Astrocyte of the spinal cord (primary cell): ENCODE results near the gene RIMS3.

Experiments used
- DNase-seq: peaks from one replicate; pipeline ENCODE4 v3.0.0; 2011; ENCODE audit warnings: low read depth, low spot score
- H3K4me3 ChIP-seq: 2 replicates; pipeline ENCODE4 v1.5.1; 2011; ENCODE audit warnings: low read depth, mild to moderate bottlenecking, low read length, moderate library complexity
- in situ Hi-C: cut with HindIII; loops from 2 replicates; pipeline ENCODE4 v1.10.0; 2017; ENCODE audit warnings: low sequenced_read_pairs
- TF ChIP-seq, protein P1 (sequence below): IDR thresholded peaks from 2 replicates; pipeline ENCODE4 v1.5.1; 2012; ENCODE audit warnings: low read depth, mild to moderate bottlenecking, low read length, inconsistent platforms

RIMS3 gene

DNA sequence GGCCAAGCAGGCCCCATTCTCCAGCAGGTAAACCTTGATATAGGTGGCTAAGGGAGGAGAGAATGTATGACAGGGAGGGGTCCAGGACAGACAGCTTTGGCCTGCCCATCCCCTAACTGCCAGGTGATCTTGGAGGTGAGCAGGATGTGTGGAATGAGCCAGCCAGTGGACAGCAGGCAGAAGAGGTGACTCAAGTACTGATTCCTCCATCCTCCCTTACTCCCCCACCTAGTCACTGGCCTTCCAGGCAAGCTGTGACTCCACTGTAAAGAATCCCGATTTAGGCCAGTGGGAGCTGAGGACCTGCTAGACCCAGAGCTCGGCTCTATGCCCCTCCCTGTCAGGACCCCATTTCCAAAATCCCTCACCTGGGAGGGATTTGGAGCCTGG lies 36.6 kb downstream of the RIMS3 start:
- TF ChIP-seq, protein P1, sequence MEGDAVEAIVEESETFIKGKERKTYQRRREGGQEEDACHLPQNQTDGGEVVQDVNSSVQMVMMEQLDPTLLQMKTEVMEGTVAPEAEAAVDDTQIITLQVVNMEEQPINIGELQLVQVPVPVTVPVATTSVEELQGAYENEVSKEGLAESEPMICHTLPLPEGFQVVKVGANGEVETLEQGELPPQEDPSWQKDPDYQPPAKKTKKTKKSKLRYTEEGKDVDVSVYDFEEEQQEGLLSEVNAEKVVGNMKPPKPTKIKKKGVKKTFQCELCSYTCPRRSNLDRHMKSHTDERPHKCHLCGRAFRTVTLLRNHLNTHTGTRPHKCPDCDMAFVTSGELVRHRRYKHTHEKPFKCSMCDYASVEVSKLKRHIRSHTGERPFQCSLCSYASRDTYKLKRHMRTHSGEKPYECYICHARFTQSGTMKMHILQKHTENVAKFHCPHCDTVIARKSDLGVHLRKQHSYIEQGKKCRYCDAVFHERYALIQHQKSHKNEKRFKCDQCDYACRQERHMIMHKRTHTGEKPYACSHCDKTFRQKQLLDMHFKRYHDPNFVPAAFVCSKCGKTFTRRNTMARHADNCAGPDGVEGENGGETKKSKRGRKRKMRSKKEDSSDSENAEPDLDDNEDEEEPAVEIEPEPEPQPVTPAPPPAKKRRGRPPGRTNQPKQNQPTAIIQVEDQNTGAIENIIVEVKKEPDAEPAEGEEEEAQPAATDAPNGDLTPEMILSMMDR, result no peak
- in situ Hi-C loops, result no loop called here
- DNase-seq, result no peak
- H3K4me3 ChIP-seq, result no peak overlapping the region

DNA sequence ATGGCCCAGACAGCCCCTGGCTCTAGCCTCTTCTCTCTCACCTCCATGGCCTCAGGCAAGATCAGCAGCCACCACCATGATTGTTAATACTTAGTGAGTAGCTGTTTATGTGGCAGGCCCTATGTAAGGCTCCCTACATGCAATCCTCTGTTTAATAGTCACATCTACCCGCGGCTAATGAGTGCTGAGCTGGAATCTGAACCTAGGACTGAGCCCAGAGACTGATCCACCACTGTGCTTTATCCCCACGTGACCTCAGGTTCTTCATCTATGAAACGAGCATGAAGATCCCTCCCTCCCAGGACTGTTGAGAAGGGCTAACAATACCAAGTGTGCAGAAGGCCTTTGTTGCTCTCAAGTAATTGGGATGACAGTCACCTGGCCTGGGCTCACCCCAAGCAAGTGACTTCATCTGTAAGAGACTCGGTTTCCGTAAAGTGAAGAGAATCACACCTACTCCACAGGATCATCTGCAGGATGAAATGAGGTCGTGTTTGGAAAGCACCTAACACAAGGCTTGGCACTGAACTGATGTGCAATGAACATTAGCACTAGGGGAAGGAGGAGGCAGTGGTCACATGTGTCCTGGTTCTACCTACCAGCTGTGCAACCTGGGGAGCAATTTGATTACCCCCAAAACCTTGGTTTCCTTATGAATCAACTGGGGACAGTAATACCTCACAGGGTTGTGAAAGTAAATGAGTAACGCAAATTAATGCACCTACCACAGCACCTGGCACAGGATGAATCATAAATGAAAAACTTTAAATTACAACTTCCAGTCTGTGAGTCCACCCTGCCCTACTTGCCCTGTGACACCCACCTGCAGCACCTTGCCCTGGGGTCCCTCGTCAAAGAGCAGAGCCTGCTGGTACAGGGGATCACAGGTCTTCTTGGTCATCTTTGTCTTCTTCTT lies 37.2 kb downstream of the RIMS3 start:
- TF ChIP-seq, protein P1, result no peak
- no peak for DNase-seq
- no peak overlapping the region for H3K4me3 ChIP-seq
- in situ Hi-C loops, result no loop called here

DNA sequence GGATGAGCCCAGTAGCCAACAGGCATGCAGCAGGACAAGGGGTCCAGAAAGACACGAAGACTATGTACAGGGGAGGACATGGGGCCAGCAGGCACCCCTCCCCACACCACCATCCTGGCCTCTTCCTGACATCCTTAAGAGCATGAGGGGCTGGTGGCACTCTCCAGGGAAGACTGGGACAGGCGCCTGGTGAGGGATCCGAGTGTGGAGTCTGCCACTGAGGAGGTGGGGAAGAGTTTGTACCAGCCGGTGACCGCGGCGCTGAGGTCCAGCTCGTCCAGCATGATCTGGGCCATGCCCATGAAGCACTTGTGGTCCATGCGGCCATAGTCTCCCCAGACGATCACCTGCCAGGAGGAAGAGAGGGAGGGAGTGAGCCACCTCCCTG lies 39.1 kb downstream of the RIMS3 start:
- no peak overlapping the region for H3K4me3 ChIP-seq
- DNase-seq, result no peak
- TF ChIP-seq, protein P1, result no peak
- in situ Hi-C loops, result no loop called here

- in situ Hi-C loops, result no loop called here
- DNase-seq, result peak; percentile 9
- H3K4me3 ChIP-seq, result no peak overlapping the region
- TF ChIP-seq, protein P1, result no peak
Measured at GRCh38 chr1:40625476-40626382, 39.8 kb downstream of the RIMS3 start.

GRCh38 chr1:40625076-40625475 lies 40.4 kb downstream of the RIMS3 start:
- no peak overlapping the region for H3K4me3 ChIP-seq
- TF ChIP-seq, protein P1, result peak; percentile 45
- in situ Hi-C loops, result no loop called here
- peak; percentile 4 for DNase-seq

- TF ChIP-seq, protein P1, result no peak
- no peak overlapping the region for H3K4me3 ChIP-seq
- in situ Hi-C loops, result no loop called here
- DNase-seq, result no peak
Measured at GRCh38 chr1:40622936-40623629, 42.4 kb downstream of the RIMS3 start.
